GM12878 (cell line): ENCODE results near the gene BDP1. TPM values are rescaled to one million over a fixed set of nuclear protein-coding genes. Genes with fewer than 3 reads are reported as not detected.

ENCODE experiments used
- ATAC-seq: fragments of 200-7000 bp; cut with Tn5 transposase; 3 replicates; pipeline ENCODE4 v1.9.1; 2020; ENCODE audit warnings: mild to moderate bottlenecking, moderate library complexity
- BruUV-seq: library from RNA; stranded (reverse); fragments of 400-500 nt; replicated peaks from 2 replicates; lab custom pipeline; 2021; lab: Mats Ljungman, UMichigan
- CTCF ChIA-PET: fragments of 300-600 bp; sonication (Branson Sonifier 250); formaldehyde crosslinking; extraction: SDS; loops from one replicate; lab custom pipeline; 2021; ENCODE audit warnings: inconsistent platforms; lab: Yijun Ruan, JAX
- POLR2A ChIA-PET: fragments of 350-600 bp; formaldehyde crosslinking; extraction: SDS; loops from one replicate; lab custom pipeline; 2021; ENCODE audit warnings: inconsistent platforms; lab: Charles Lee
- RAD21 ChIA-PET: fragments of 300-600 bp; sonication (Branson Sonifier 250); formaldehyde crosslinking; loops from one replicate; lab custom pipeline; 2023; ENCODE audit warnings: antibody characterized with exemption; ENCODE audit not compliant: unreplicated experiment; lab: Charles Lee
- SMC1A ChIA-PET: fragments of 300-600 bp; sonication (Branson Sonifier 250); formaldehyde crosslinking; loops from one replicate; lab custom pipeline; 2023; ENCODE audit not compliant: unreplicated experiment, uncharacterized antibody; lab: Charles Lee
- DNase-seq: peaks from one replicate; pipeline ENCODE4 v3.0.0-alpha.2; 2011; ENCODE audit warnings: low read depth, low spot score
- FAIRE-seq: peaks from 3 replicates; lab custom pipeline; 2011; peaks lifted over from hg19 to GRCh38; lab: Jason Lieb, UNC
- H2AFZ ChIP-seq: 2 replicates; pipeline ENCODE4 v1.6.0; 2011; ENCODE audit warnings: low read depth, low read length, control low read depth; ENCODE audit not compliant: control insufficient read depth
- H3K27ac ChIP-seq: 2 replicates; pipeline ENCODE4 v1.5.1; 2011; ENCODE audit warnings: control low read depth; ENCODE audit not compliant: control insufficient read depth, insufficient read depth
- H3K27me3 ChIP-seq, 2 experiments: replicated peaks in 1 of 2; 2 replicates each; pipeline versions ENCODE4 v1.6.0 to v1.6.1; 2011; ENCODE audit warnings: low read length in 1 of 2; ENCODE audit not compliant: control insufficient read depth in 2 of 2, insufficient read depth in 2 of 2
- H3K36me3 ChIP-seq, 2 experiments: 2 replicates each; pipeline ENCODE4 v1.5.1; 2011; ENCODE audit warnings: low read length in 1 of 2; ENCODE audit not compliant: control insufficient read depth in 2 of 2, insufficient read depth in 2 of 2
- H3K4me1 ChIP-seq: 2 replicates; pipeline ENCODE4 v1.6.1; 2011; ENCODE audit warnings: mild to moderate bottlenecking, low read length, moderate library complexity, mixed read lengths; ENCODE audit not compliant: control insufficient read depth, insufficient read depth
- H3K4me2 ChIP-seq: 2 replicates; pipeline ENCODE4 v1.6.0; 2011; ENCODE audit warnings: control low read depth; ENCODE audit not compliant: control insufficient read depth, insufficient read depth
- H3K4me3 ChIP-seq: fragments of 200-600 bp; sonication (generic); 2 replicates; pipeline ENCODE4 v1.5.1; 2016
- H3K79me2 ChIP-seq: 2 replicates; pipeline ENCODE4 v1.6.0; 2011; ENCODE audit warnings: low read length; ENCODE audit not compliant: control insufficient read depth, insufficient read depth
- H3K9ac ChIP-seq: 2 replicates; pipeline ENCODE4 v1.8.0; 2011; ENCODE audit warnings: low read length, control low read depth, mixed read lengths; ENCODE audit not compliant: control insufficient read depth, insufficient read depth
- H3K9me3 ChIP-seq: replicated peaks from 3 replicates; pipeline ENCODE4 v1.5.1; 2011; ENCODE audit warnings: mild to moderate bottlenecking, low read length; ENCODE audit not compliant: control insufficient read depth, insufficient read depth
- H4K20me1 ChIP-seq: 2 replicates; pipeline ENCODE4 v1.6.0; 2011; ENCODE audit not compliant: control insufficient read depth, insufficient read depth
- CBX3 ChIP-seq: fragments of 200-600 bp; sonication (generic); IDR thresholded peaks from 2 replicates; pipeline ENCODE4 v1.6.1; 2016; ENCODE audit warnings: low read depth, borderline replicate concordance
- E2F8 ChIP-seq: fragments of 450-650 bp; IDR thresholded peaks from 2 replicates; pipeline ENCODE4 v1.6.1; 2018; ENCODE audit warnings: mild to moderate bottlenecking, low read depth, moderate library complexity; ENCODE audit not compliant: partially characterized antibody
- FOS ChIP-seq: IDR thresholded peaks from 3 replicates; pipeline ENCODE4 v1.6.1; 2011; ENCODE audit warnings: borderline replicate concordance; ENCODE audit not compliant: insufficient read length; ENCODE audit errors: extremely low read depth
- KLF5 ChIP-seq: fragments of 450-650 bp; IDR thresholded peaks from 2 replicates; pipeline ENCODE4 v1.6.1; 2014; ENCODE audit warnings: mild to moderate bottlenecking; ENCODE audit not compliant: partially characterized antibody
- LARP7 ChIP-seq: fragments of 450-650 bp; IDR thresholded peaks from 2 replicates; pipeline ENCODE4 v1.6.1; 2017; ENCODE audit warnings: mild to moderate bottlenecking
- NFYB ChIP-seq: IDR thresholded peaks from 2 replicates; pipeline ENCODE4 v1.6.1; 2011; ENCODE audit warnings: low read depth, mild to moderate bottlenecking, low read length, improper control_type of control experiment, moderate library complexity; ENCODE audit not compliant: insufficient read depth
- PBX3 ChIP-seq: IDR thresholded peaks from 2 replicates; pipeline ENCODE4 v1.6.1; 2011; ENCODE audit warnings: mild to moderate bottlenecking, low read depth, low read length, moderate library complexity; ENCODE audit not compliant: insufficient replicate concordance
- RCOR1 ChIP-seq: conservative IDR thresholded peaks from 2 replicates; pipeline ENCODE4 v1.6.1; 2012; ENCODE audit warnings: low read depth, low read length, improper control_type of control experiment
- SIN3A ChIP-seq: IDR thresholded peaks from 2 replicates; pipeline ENCODE4 v1.6.1; 2012; ENCODE audit warnings: low read depth, low read length, improper control_type of control experiment
- STAT3 ChIP-seq: IDR thresholded peaks from 2 replicates; pipeline ENCODE4 v1.6.1; 2011; ENCODE audit warnings: low read depth, low read length, improper control_type of control experiment
- TCF12 ChIP-seq: IDR thresholded peaks from 2 replicates; pipeline ENCODE4 v1.6.1; 2011; ENCODE audit warnings: low read depth, mild to moderate bottlenecking, low read length
- TCF7 ChIP-seq: IDR thresholded peaks from 2 replicates; pipeline ENCODE4 v1.6.1; 2014; ENCODE audit warnings: antibody characterized with exemption, borderline replicate concordance
- ZBED1 ChIP-seq: IDR thresholded peaks from 2 replicates; pipeline ENCODE4 v1.6.1; 2016; ENCODE audit warnings: borderline replicate concordance
- WGBS: methylation state at CpG from one replicate; pipeline ENCODE4 v1.1.6; 2016; ENCODE audit warnings: low lambda C conversion rate; ENCODE audit not compliant: insufficient replicate concordance, insufficient coverage; ENCODE audit errors: missing lambda C conversion rate; 5-methylcytosine and 5-hydroxymethylcytosine counted together
- in situ Hi-C: fragments of 300-500 bp; cut with MboI; formaldehyde crosslinking; loops from 9 replicates; pipeline ENCODE4 v1.14.3; 2018; ENCODE audit warnings: mixed read lengths
- intact Hi-C: fragments of 100-400 bp; cut with micrococcal nuclease; formaldehyde crosslinking; loops from one replicate; pipeline ENCODE4 v1.14.2; 2022; ENCODE audit not compliant: unreplicated experiment
- polyA plus RNA-seq, 11 experiments: library from polyadenylated mRNA; depleted of rRNA in 4 of 11; unstranded in 6 of 11; stranded (reverse) in 5 of 11; fragments of >200 nt; fragmentation: Nextera tagmentation in 4 of 11; fragmentation: Illumina TruSeq in 1 of 11; extraction: Ambion mirVana in 4 of 11; extraction: Trizol in 1 of 11; gene quantifications; 1 replicate in 1 of 11; 2 replicates in 10 of 11; pipeline versions ENCODE4 v1.2.1 to v1.2.3, GENCODE V29; 2011 to 2016; ENCODE audit warnings: inconsistent platforms in 2 of 11, missing spikeins in 2 of 11, low read depth in 1 of 11
- total RNA-seq, 4 experiments: library from RNA; depleted of rRNA in 3 of 4; stranded (reverse); fragments of >200 nt in 3 of 4; fragmentation: Illumina TruSeq in 1 of 4; extraction: Trizol in 1 of 4; gene quantifications; 2 replicates each; pipeline versions ENCODE4 v1.2.1 to v1.2.3, GENCODE V29; 2013 to 2021
- TF ChIP-seq, protein P1 (sequence below): fragments of 450-650 bp; IDR thresholded peaks from 2 replicates; pipeline ENCODE4 v1.6.1; 2016; ENCODE audit warnings: mild to moderate bottlenecking
- TF ChIP-seq, protein P2 (sequence below): fragments of 450-650 bp; formaldehyde crosslinking; IDR thresholded peaks from 2 replicates; pipeline ENCODE4 v1.5.0; 2022; ENCODE audit warnings: mild to moderate bottlenecking, missing genetic modification characterization

Gene BDP1
- total and polyA plus RNA-seq, 10 of the 15 experiments (the other 5 are each of a cell fraction or from before 2014, with no cell fraction given) = 6.1 to 31.1 (median 17.7) TPM

- H3K4me2 ChIP-seq = no peak overlapping the region
- no peak overlapping the region for H3K4me3 ChIP-seq
- H4K20me1 ChIP-seq = no peaks in the 10 kb centered on the region
- H3K9ac ChIP-seq = no peak overlapping the region
- H3K79me2 ChIP-seq = no peaks in the 10 kb centered on the region
- H3K4me1 ChIP-seq = no peaks in the 10 kb centered on the region
- BruUV-seq = no TSS peak
- peaks cover 1 to 11% of the 10 kb centered on the region in 2 experiments for H3K36me3 ChIP-seq
- SMC1A ChIA-PET = no interaction called here
- FAIRE-seq (no peak), DNase-seq (no peak), ATAC-seq (no peak)
- in situ Hi-C loops (no loop called here), intact Hi-C loops (no loop called here)
- RAD21 ChIA-PET = no interaction called here
- no peak overlapping the region for H3K27ac ChIP-seq
- no peaks in the 10 kb centered on the region for H3K9me3 ChIP-seq
- no peak overlapping the region for H2AFZ ChIP-seq
- POLR2A ChIA-PET = no interaction called here
- H3K27me3 ChIP-seq = no peaks in the 10 kb centered on the region
- WGBS = 97% methylated on average over 5 of the region's 5 CpGs
- CTCF ChIA-PET = interaction anchor here (0.7 to 2.2 kb wide), 2 partner anchors 17 to 18 kb away, joined by 3 to 8 read pairs; no protein-coding TSS in a partner anchor
- TF ChIP-seq CBX3 (no peak), TCF12 (no peak), NFYB (no peak), SIN3A (no peak), KLF5 (no peak), FOS (no peak), PBX3 (no peak), RCOR1 (no peak), LARP7 (no peak), E2F8 (no peak), STAT3 (no peak), TCF7 (no peak), ZBED1 (no peak)
- TF ChIP-seq, protein P1, sequence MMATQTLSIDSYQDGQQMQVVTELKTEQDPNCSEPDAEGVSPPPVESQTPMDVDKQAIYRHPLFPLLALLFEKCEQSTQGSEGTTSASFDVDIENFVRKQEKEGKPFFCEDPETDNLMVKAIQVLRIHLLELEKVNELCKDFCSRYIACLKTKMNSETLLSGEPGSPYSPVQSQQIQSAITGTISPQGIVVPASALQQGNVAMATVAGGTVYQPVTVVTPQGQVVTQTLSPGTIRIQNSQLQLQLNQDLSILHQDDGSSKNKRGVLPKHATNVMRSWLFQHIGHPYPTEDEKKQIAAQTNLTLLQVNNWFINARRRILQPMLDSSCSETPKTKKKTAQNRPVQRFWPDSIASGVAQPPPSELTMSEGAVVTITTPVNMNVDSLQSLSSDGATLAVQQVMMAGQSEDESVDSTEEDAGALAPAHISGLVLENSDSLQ = no peak
- TF ChIP-seq, protein P2, sequence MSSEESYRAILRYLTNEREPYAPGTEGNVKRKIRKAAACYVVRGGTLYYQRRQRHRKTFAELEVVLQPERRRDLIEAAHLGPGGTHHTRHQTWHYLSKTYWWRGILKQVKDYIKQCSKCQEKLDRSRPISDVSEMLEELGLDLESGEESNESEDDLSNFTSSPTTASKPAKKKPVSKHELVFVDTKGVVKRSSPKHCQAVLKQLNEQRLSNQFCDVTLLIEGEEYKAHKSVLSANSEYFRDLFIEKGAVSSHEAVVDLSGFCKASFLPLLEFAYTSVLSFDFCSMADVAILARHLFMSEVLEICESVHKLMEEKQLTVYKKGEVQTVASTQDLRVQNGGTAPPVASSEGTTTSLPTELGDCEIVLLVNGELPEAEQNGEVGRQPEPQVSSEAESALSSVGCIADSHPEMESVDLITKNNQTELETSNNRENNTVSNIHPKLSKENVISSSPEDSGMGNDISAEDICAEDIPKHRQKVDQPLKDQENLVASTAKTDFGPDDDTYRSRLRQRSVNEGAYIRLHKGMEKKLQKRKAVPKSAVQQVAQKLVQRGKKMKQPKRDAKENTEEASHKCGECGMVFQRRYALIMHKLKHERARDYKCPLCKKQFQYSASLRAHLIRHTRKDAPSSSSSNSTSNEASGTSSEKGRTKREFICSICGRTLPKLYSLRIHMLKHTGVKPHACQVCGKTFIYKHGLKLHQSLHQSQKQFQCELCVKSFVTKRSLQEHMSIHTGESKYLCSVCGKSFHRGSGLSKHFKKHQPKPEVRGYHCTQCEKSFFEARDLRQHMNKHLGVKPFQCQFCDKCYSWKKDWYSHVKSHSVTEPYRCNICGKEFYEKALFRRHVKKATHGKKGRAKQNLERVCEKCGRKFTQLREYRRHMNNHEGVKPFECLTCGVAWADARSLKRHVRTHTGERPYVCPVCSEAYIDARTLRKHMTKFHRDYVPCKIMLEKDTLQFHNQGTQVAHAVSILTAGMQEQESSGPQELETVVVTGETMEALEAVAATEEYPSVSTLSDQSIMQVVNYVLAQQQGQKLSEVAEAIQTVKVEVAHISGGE (CRISPR knock-in tag) = no peak
These were observed 37.6 kb downstream of the BDP1 start for GRCh38 chr5:71492817-71493615.
